H4 (cell line): ENCODE measurements around the gene C22orf23. TPM values are rescaled to one million over a fixed set of nuclear protein-coding genes. Genes with fewer than 3 reads are reported as not detected.
"Not testable (repeated sequence)": the region's sequence is repeated elsewhere in the genome, so short reads cannot be mapped to it uniquely, and the experiment has no call there.

Experiments used
- DNase-seq: peaks from one replicate; pipeline ENCODE4 v3.0.0-alpha.2; 2015; ENCODE audit warnings: low spot score
- total RNA-seq: library from RNA; depleted of rRNA; stranded (reverse); fragments of >200 nt; shearing (Covaris generic); gene quantifications from 2 replicates; pipeline ENCODE4 v1.2.3, GENCODE V29; 2014

The C22orf23 gene
- total RNA-seq, 1 experiment from 2014 or later, result 0.41 TPM

- DNase-seq, result no peak
Measured at GRCh38 chr22:37954686-37955085, 1.3 kb upstream of the C22orf23 start.

- no peak for DNase-seq
Measured at GRCh38 chr22:37953062-37953436, 352 bp downstream of the C22orf23 start.

- DNase-seq, result not testable (repeated sequence)
Measured at GRCh38 chr22:37952629-37953028, 772 bp downstream of the C22orf23 start.

GRCh38 chr22:37951305-37951704, 2.1 kb downstream of the C22orf23 start:
- DNase-seq, result no peak

GRCh38 chr22:37947142-37947795, 6.1 kb downstream of the C22orf23 start:
- not testable (repeated sequence) for DNase-seq

GRCh38 chr22:37944423-37944822, 9.0 kb downstream of the C22orf23 start:
- DNase-seq, result not testable (repeated sequence)

- DNase-seq, result no peak
Measured at GRCh38 chr22:37943825-37944198, 9.6 kb downstream of the C22orf23 start.

- DNase-seq, result no peak
Measured at GRCh38 chr22:37943136-37943824, 10.1 kb downstream of the C22orf23 start.

GRCh38 chr22:37942133-37942532, 11.3 kb downstream of the C22orf23 start:
- DNase-seq, result no peak

GRCh38 chr22:37940698-37941376, 12.6 kb downstream of the C22orf23 start:
- DNase-seq, result no peak

- peak; percentile 91 for DNase-seq
Measured at GRCh38 chr22:37933711-37934376, 19.6 kb downstream of the C22orf23 start.

- no peak for DNase-seq
Measured at GRCh38 chr22:37932821-37933578, 20.4 kb downstream of the C22orf23 start.

- DNase-seq, result no peak
Measured at GRCh38 chr22:37932401-37932800, 21.0 kb downstream of the C22orf23 start.

- DNase-seq, result no peak
Measured at GRCh38 chr22:37931893-37932389, 21.5 kb downstream of the C22orf23 start.

- DNase-seq, result no peak
Measured at GRCh38 chr22:37930952-37931440, 22.4 kb downstream of the C22orf23 start.

- DNase-seq, result no peak
Measured at GRCh38 chr22:37930270-37930951, 23.0 kb downstream of the C22orf23 start.

GRCh38 chr22:37929390-37929789, 24.0 kb downstream of the C22orf23 start:
- DNase-seq, result no peak

- DNase-seq, result no peak
Measured at GRCh38 chr22:37927637-37927936, 25.8 kb downstream of the C22orf23 start.

GRCh38 chr22:37926771-37927636, 26.4 kb downstream of the C22orf23 start:
- no peak for DNase-seq

GRCh38 chr22:37926358-37926757, 27.0 kb downstream of the C22orf23 start:
- DNase-seq, result no peak
